Esophagus (tissue), 2 donors: ENCODE measurements around the gene GSG1. TPM values are rescaled to one million over a fixed set of nuclear protein-coding genes. Genes with fewer than 3 reads are reported as not detected.

Experiments used
- H3K27ac ChIP-seq, 2 donors: one replicate each; pipeline ENCODE4 v1.5.1; 2013; ENCODE audit warnings: low read depth in 2 of 2, mild to moderate bottlenecking in 2 of 2, inconsistent platforms in 1 of 2, low read length in 1 of 2, moderate library complexity in 1 of 2
- H3K27me3 ChIP-seq, 2 donors: one replicate each; pipeline ENCODE4 v1.6.1; 2013; ENCODE audit warnings: low read length in 2 of 2, control low read depth in 1 of 2, mild to moderate bottlenecking in 1 of 2; ENCODE audit not compliant: insufficient read depth in 2 of 2, control insufficient read depth in 1 of 2
- H3K36me3 ChIP-seq, 2 donors: one replicate each; pipeline ENCODE4 v1.6.1; 2013; ENCODE audit warnings: low read length in 1 of 2; ENCODE audit not compliant: control insufficient read depth in 2 of 2, insufficient read depth in 2 of 2
- H3K4me1 ChIP-seq, 2 donors: one replicate each; pipeline ENCODE4 v1.6.1; 2013; ENCODE audit warnings: low read length in 1 of 2; ENCODE audit not compliant: control insufficient read depth in 2 of 2, insufficient read depth in 2 of 2
- H3K4me3 ChIP-seq, 2 donors: one replicate each; pipeline ENCODE4 v1.5.1; 2013; ENCODE audit warnings: low read length in 2 of 2, mild to moderate bottlenecking in 2 of 2, low read depth in 1 of 2, moderate library complexity in 1 of 2
- H3K9me3 ChIP-seq, 2 donors: one replicate each; pipeline ENCODE4 v1.6.1; 2013; ENCODE audit warnings: mild to moderate bottlenecking in 2 of 2, low read depth in 1 of 2, low read length in 1 of 2, moderate library complexity in 1 of 2; ENCODE audit not compliant: control insufficient read depth in 2 of 2, insufficient read depth in 1 of 2
- WGBS, 2 donors: extraction: QIAGEN DNeasy Blood & Tissue Kit; methylation state at CpG; one replicate each; pipeline ENCODE4 v1.1.7; 2013; 5-methylcytosine and 5-hydroxymethylcytosine counted together
- polyA plus RNA-seq, 2 donors: library from polyadenylated mRNA; stranded (reverse); fragments of 200-250 nt; gene quantifications; one replicate each; pipeline ENCODE4 v1.2.3, GENCODE V29; 2013
- donor health status: healthy with polysubstance abuse.
- donor health status: Bipolar disorder and iron deficiency.

Gene GSG1
- polyA plus RNA-seq, 2 donors, result 0.04 TPM; not detected in 1

- Histone ChIP-seq H3K4me3 (no peak overlapping the region), H3K4me1 (no peaks in the 10 kb centered on the region), H3K36me3 (no peaks in the 10 kb centered on the region), H3K27ac (no peak overlapping the region), H3K9me3 (no peaks in the 10 kb centered on the region), H3K27me3 (no peaks in the 10 kb centered on the region)
- 91 to 98% methylated on average over 1 of the region's 1 CpG for WGBS, 2 donors
Observed at GRCh38 chr12:13105781-13106180, 2.3 kb upstream of the GSG1 start.

GRCh38 chr12:13104409-13104808 lies 942 bp upstream of the GSG1 start:
- no peak overlapping the region for H3K4me3 ChIP-seq
- H3K27me3 ChIP-seq, result no peaks in the 10 kb centered on the region
- no peaks in the 10 kb centered on the region for H3K9me3 ChIP-seq
- peaks cover 0 to 3% of the 10 kb centered on the region in 2 donors for H3K4me1 ChIP-seq
- H3K36me3 ChIP-seq, result no peaks in the 10 kb centered on the region
- 90 to 93% methylated on average over 3 of the region's 3 CpGs for WGBS, 2 donors
- no peak overlapping the region for H3K27ac ChIP-seq

GRCh38 chr12:13102461-13103195 lies 839 bp downstream of the GSG1 start:
- 45 to 56% methylated on average over 7 of the region's 7 CpGs for WGBS, 2 donors
- H3K27me3 ChIP-seq, result no peaks in the 10 kb centered on the region
- H3K36me3 ChIP-seq, result no peaks in the 10 kb centered on the region
- peak overlapping the region; percentile 96 for H3K27ac ChIP-seq
- no peaks in the 10 kb centered on the region for H3K9me3 ChIP-seq
- H3K4me1 ChIP-seq, result peaks cover 0 to 5% of the 10 kb centered on the region in 2 donors
- no peak overlapping the region for H3K4me3 ChIP-seq

- no peaks in the 10 kb centered on the region for H3K36me3 ChIP-seq
- H3K27me3 ChIP-seq, result no peaks in the 10 kb centered on the region
- peaks cover 0 to 5% of the 10 kb centered on the region in 2 donors for H3K4me1 ChIP-seq
- peak overlapping the region; percentile 56 to 59 for H3K4me3 ChIP-seq
- no peaks in the 10 kb centered on the region for H3K9me3 ChIP-seq
- WGBS, 2 donors, result 35 to 43% methylated on average over 10 of the region's 10 CpGs
- peak overlapping the region; percentile 96 for H3K27ac ChIP-seq
Observed at GRCh38 chr12:13101821-13102375, 1.6 kb downstream of the GSG1 start.

- H3K4me1 ChIP-seq, result peaks cover 0 to 5% of the 10 kb centered on the region in 2 donors
- H3K9me3 ChIP-seq, result no peaks in the 10 kb centered on the region
- H3K4me3 ChIP-seq, result peak overlapping the region; percentile 56 to 59
- no peaks in the 10 kb centered on the region for H3K27me3 ChIP-seq
- peak overlapping the region; percentile 96 for H3K27ac ChIP-seq
- WGBS, 2 donors, result 3% methylated on average over 71 to 79 of the region's 79 CpGs
- H3K36me3 ChIP-seq, result no peaks in the 10 kb centered on the region
Observed at GRCh38 chr12:13100882-13101769, 2.3 kb downstream of the GSG1 start.

GRCh38 chr12:13100605-13100881 lies 2.9 kb downstream of the GSG1 start:
- Histone ChIP-seq H3K36me3 (no peaks in the 10 kb centered on the region), H3K4me1 (peaks cover 0 to 5% of the 10 kb centered on the region in 2 donors), H3K4me3 (peak overlapping the region in 1 of 2 donors; percentile 56), H3K27ac (peak overlapping the region; percentile 96), H3K27me3 (no peaks in the 10 kb centered on the region), H3K9me3 (no peaks in the 10 kb centered on the region)
- WGBS, 2 donors, result 22 to 23% methylated on average over 6 of the region's 6 CpGs

GRCh38 chr12:13099844-13100604 lies 3.4 kb downstream of the GSG1 start:
- Histone ChIP-seq H3K9me3 (no peaks in the 10 kb centered on the region), H3K4me3 (no peak overlapping the region), H3K36me3 (no peaks in the 10 kb centered on the region), H3K27me3 (no peaks in the 10 kb centered on the region), H3K4me1 (peaks cover 0 to 5% of the 10 kb centered on the region in 2 donors), H3K27ac (peak overlapping the region; percentile 96)
- 57 to 76% methylated on average over 10 of the region's 10 CpGs for WGBS, 2 donors

GRCh38 chr12:13099066-13099843 lies 4.2 kb downstream of the GSG1 start:
- no peak overlapping the region for H3K4me3 ChIP-seq
- H3K27ac ChIP-seq, result peak overlapping the region; percentile 96 to 99
- H3K27me3 ChIP-seq, result no peaks in the 10 kb centered on the region
- WGBS, 2 donors, result 33 to 37% methylated on average over 8 of the region's 8 CpGs
- no peaks in the 10 kb centered on the region for H3K9me3 ChIP-seq
- H3K36me3 ChIP-seq, result no peaks in the 10 kb centered on the region
- peaks cover 0 to 5% of the 10 kb centered on the region in 2 donors for H3K4me1 ChIP-seq
